Hepatic stellate cell (primary cell): ENCODE results near the gene RASAL1.
"Not testable (repeated sequence)": the region's sequence is repeated elsewhere in the genome, so short reads cannot be mapped to it uniquely, and the experiment has no call there.

Source experiments
- DNase-seq: peaks from one replicate; pipeline ENCODE4 v3.0.0; 2011; ENCODE audit warnings: low spot score

The RASAL1 gene

GRCh38 chr12:113138826-113139225 is 3.3 kb upstream of the RASAL1 start:
- DNase-seq: no peak

- DNase-seq: no peak
Observed at GRCh38 chr12:113137861-113138783, 2.6 kb upstream of the RASAL1 start.

DNA sequence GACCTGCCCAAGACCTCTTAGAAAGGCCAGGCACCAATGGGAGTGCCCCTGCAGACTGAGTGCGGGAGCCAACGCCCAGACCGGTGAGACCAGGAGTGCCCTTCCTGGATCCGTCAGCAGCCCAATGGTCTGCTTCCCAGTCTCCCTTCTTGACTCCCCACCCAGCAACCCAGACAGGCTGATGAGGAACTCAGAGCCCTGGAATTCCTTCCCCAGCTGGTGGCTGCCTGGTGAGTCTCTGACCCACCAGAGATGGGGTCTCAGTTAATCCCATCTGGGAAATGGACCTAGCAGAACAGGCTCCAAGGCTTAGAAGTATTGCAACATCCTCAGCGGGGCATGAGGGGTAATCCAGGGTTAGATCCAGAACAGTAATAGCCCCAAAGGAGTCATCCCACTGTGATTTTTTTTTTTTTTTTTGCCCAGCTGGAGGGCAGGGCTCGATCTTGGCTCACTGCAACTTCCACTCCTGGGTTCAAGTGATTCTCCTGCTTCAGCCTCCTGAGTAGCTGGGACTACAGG is 1.5 kb upstream of the RASAL1 start:
- DNase-seq: no peak

DNA sequence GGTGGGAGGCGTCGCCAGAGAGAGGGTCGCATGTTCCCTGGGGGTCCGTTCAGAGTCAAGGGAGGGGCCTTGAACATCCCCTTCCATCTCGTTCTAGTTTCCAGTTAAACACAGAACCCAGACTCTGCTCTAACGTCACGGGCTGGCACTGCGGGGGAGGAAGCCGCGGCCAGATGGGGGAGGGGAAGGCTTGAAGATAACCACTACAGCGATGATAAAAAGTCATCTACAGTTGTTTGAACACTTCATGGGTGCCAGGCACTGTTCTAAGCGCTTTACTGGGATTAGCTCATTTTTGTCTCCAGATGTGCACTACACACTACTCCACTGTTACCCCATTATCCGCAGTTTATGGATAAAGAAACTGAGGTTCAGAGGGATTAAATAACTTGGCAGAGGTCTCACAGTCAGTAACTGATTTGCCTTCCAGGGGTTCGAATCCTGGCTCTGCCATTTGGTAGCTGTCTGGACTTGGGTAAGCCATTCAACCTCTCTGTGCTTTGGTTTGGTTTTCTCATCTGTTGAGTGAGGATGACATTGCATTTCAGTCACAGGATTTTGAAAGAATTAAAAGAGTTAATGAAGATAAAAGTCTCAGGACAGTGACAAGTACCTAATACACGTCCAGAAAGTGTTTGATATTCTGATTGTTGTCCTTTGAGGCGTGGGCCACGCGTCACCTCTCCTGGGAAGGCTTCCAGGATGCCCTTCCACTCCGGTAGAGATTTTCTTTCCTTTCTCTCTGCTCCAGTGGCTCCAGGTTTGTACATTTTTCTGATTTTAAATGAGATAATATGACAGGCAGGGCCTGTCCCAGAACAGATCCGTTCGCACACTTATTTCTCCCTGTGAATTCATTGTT is 798 bp upstream of the RASAL1 start:
- no peak for DNase-seq

DNA sequence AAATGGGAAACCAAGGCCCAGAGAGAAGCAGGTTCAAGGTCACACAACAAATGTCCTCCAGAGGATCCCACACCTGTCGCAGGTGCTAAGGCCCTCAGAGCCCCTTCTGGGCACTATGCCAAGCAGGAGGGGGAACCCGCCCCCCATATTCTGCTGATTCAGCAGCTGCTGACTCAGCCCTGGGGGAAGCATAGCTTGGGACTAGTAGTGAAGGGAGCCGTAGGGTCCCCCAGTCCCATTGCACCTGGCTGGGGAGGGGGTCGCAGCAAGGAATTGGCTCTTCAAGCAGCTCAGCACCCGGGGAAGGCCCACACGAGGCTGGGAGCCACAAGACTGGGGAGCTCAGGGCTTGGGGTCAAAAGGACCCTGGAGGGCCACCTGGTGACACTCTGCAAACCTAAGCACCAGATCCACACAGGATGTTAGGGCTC is 1.0 kb downstream of the RASAL1 start:
- DNase-seq: no peak

DNA sequence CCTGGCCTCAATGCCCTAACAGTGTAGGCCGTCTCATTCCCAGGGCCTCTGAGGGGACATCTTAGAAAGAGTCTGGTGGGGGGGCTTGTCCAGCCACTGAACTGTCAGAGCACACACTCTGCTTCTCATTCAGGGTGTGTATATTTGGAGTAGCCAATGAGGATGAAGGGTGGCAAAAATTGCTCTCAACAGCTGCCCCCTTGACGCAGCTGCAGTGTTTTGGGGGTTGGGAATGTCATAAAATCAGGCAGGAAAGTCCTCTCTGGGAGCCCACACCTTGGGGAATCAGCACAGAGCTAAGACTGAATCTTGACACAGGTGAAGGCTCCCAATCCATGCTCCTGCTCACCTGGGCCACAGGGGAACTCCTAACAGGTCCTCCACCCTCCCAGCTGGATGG is 1.5 kb downstream of the RASAL1 start:
- DNase-seq: no peak

DNA sequence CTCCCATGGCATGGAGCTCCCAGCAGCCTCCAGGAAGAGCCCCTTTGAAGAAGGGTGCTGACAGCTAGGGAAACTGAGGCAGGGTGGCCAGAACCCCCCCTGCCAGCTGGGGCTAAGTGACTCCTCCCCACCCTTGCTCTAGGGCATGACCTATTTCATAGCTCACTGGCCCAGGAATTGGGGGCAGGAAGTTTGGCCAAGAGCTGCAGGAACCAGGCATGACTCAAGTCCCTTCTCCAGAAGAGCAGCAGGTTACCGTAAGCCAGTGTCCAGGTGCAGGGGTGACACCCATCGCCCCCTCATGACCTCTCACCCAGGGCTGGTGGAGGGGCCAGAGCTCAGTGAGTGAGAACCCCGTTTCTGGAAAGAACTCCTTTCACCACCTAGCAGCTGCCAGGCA is 1.9 kb downstream of the RASAL1 start:
- DNase-seq: no peak

DNA sequence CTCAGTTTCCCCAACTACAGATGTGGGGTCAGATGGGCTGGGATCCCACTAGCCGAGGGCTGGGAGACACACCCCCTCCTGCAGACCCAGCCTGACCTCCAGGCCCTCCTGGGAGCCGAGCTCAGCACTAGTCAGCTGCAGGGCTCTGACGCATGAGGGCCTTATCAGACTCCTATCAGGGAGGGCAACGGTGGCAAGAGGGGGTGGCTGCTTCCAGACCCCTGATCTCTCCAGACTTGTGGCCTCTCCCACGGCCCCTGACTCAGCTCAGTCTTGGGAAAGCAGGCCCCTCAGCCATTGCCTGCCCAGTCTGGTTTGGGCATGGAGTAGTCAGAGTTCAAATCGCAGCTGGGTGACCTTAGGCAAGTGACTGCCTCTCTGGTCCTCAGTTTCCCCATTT is 2.5 kb downstream of the RASAL1 start:
- DNase-seq: no peak

- DNase-seq: no peak
Observed at GRCh38 chr12:113131556-113131955, 4.0 kb downstream of the RASAL1 start.

- DNase-seq: no peak
Observed at GRCh38 chr12:113130457-113131135, 5.0 kb downstream of the RASAL1 start.

- no peak for DNase-seq
Observed at GRCh38 chr12:113129664-113130456, 5.7 kb downstream of the RASAL1 start.

- DNase-seq: no peak
Observed at GRCh38 chr12:113128802-113129663, 6.5 kb downstream of the RASAL1 start.

- DNase-seq: no peak
Observed at GRCh38 chr12:113127791-113128199, 7.8 kb downstream of the RASAL1 start.

DNA sequence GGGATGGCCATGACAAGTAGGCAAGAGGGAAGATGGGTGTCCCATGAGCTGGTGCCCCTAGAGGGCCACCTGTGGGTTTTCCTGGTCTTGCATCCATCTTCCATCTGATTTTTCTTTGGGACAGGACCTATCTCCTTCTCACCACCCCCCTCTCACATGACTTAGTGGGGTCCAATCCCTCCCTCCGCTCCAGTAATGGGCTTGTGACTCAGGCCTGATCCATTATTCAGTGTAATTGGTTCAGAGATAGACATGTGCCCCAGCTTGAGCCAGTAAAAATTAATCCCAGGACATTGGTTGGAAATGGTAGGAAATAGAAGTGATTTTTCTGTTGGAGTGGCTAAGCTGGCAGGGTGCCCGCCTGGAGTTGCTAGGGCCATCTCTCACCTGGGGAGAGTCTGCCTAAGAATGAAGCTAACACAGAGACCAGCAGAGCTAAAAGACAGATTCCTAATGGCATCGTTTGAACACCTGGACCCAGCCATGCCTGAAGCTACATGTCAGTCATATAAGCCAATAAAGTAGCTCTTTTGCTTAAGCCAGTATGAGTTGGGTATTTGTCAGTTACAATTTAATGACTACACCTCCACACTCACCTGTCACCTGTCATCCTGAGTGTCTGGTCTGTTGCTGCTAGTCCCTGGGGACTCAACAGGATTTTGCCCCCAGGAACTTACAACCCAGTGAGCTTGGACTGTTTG is 14.7 kb downstream of the RASAL1 start:
- DNase-seq: no peak

- DNase-seq: no peak
Observed at GRCh38 chr12:113119980-113120669, 15.4 kb downstream of the RASAL1 start.

- DNase-seq: no peak
Observed at GRCh38 chr12:113118142-113118541, 17.4 kb downstream of the RASAL1 start.

- not testable (repeated sequence) for DNase-seq
Observed at GRCh38 chr12:113117684-113118083, 17.9 kb downstream of the RASAL1 start.

- DNase-seq: no peak
Observed at GRCh38 chr12:113116875-113117274, 18.7 kb downstream of the RASAL1 start.
